Measurements from ENCODE around the gene TANGO6.
A peak's percentile ranks its signal among the peaks of the same experiment; 100 is the strongest.
"Not testable (repeated sequence)": the region's sequence is repeated elsewhere in the genome, so short reads cannot be mapped to it uniquely, and the experiment has no call there.

Gene TANGO6

DNA sequence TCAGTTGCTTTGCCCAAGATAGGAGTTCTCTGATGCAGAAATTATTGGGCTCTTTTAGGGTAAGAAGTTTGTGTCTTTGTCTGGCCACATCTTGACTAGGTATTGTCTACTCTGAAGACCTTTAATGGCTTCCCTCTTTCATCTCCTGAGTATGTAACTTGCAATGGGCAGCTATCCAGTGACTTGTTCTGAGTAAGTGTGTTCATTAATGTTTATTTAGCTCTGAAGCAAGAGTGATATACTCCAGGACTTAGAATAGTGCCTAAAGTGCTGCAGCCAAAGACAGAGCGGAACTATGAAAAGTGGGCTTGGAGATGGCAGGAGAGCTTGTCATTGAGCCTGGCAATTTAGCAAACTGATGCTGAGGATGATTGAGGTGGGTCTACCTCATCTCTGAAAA, 8.8 kb upstream of the TANGO6 start:
- H3K27ac Mint-ChIP-seq, result peak overlapping the region in 1 of 3 experiments; percentile 26

DNA sequence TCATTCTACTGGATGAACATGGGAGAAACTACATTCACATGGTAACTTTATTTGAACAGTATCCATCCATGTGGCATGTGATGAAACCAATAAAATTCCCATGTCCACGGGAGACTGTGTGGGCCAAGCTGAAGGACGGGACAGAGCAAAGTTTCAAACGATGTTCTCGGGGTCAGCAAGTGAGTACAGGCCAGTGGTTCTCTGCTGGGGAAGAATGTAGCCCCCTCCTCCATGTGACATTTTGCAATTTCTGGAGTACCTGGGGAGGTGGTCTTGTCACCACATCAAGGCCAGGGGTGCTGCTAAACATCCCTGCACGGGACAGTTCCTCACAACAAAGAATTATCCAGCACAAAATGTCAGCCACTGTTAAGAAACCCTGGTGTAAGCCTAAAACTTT, 7.4 kb upstream of the TANGO6 start:
- Mint-ChIP-seq H3K9me3 (no peaks in the 10 kb centered on the region), H3K36me3 (ENCODE audit: low read depth) (peaks cover 3% of the 10 kb centered on the region), H3K4me3 (no peak overlapping the region), H3K27ac (no peak overlapping the region), H3K27me3 (ENCODE audit: low read depth) (peaks cover 13% of the 10 kb centered on the region), H3K4me1 (peaks cover 9% of the 10 kb centered on the region)
- TF ChIP-seq, protein P1, sequence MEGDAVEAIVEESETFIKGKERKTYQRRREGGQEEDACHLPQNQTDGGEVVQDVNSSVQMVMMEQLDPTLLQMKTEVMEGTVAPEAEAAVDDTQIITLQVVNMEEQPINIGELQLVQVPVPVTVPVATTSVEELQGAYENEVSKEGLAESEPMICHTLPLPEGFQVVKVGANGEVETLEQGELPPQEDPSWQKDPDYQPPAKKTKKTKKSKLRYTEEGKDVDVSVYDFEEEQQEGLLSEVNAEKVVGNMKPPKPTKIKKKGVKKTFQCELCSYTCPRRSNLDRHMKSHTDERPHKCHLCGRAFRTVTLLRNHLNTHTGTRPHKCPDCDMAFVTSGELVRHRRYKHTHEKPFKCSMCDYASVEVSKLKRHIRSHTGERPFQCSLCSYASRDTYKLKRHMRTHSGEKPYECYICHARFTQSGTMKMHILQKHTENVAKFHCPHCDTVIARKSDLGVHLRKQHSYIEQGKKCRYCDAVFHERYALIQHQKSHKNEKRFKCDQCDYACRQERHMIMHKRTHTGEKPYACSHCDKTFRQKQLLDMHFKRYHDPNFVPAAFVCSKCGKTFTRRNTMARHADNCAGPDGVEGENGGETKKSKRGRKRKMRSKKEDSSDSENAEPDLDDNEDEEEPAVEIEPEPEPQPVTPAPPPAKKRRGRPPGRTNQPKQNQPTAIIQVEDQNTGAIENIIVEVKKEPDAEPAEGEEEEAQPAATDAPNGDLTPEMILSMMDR (IDR thresholded peaks at IDR 0.05; ENCODE audit: unreplicated experiment in 3 of 3), result no peak

More for the DNA sequence above, 8.8 kb upstream of the TANGO6 start:
- Mint-ChIP-seq H3K36me3 (ENCODE audit: low read depth) (peaks cover 10% of the 10 kb centered on the region), H3K27me3 (ENCODE audit: low read depth) (peaks cover 7% of the 10 kb centered on the region), H3K4me3 (no peak overlapping the region), H3K9me3 (no peaks in the 10 kb centered on the region), H3K4me1 (peaks cover 1% of the 10 kb centered on the region)
- TF ChIP-seq, protein P1 (IDR thresholded peaks at IDR 0.05; ENCODE audit: unreplicated experiment in 3 of 3), result no peak

DNA sequence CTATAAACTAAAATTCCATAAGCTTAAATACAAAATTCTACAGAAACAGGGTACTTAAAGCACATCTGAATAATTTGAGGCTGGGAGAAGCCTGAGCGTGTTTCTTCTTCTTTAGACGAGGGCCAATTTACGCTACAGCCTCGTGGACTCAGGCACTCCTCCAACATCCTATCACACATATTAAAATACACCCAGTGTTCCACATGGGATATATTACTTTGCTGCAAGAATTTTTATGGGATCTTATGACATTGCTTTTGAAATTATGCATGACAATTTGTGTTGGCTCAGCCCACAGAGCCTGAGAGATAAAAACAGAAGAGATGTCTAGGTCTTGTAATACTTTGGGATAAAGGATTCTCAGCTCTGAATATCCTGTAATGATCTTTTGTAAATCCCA, 3.5 kb upstream of the TANGO6 start:
- H3K36me3 Mint-ChIP-seq (ENCODE audit: low read depth), result no peaks in the 10 kb centered on the region
- TF ChIP-seq, protein P1 (IDR thresholded peaks at IDR 0.05; ENCODE audit: unreplicated experiment in 3 of 3), result no peak
- no peaks in the 10 kb centered on the region for H3K9me3 Mint-ChIP-seq
- peaks cover 21% of the 10 kb centered on the region for H3K4me1 Mint-ChIP-seq
- peaks cover 7% of the 10 kb centered on the region for H3K27me3 Mint-ChIP-seq (ENCODE audit: low read depth)
- peak overlapping the region; percentile 72 to 99 (median 97) for H3K27ac Mint-ChIP-seq
- H3K4me3 Mint-ChIP-seq, result peak overlapping the region in 2 of 3 experiments; percentile 53 to 55

DNA sequence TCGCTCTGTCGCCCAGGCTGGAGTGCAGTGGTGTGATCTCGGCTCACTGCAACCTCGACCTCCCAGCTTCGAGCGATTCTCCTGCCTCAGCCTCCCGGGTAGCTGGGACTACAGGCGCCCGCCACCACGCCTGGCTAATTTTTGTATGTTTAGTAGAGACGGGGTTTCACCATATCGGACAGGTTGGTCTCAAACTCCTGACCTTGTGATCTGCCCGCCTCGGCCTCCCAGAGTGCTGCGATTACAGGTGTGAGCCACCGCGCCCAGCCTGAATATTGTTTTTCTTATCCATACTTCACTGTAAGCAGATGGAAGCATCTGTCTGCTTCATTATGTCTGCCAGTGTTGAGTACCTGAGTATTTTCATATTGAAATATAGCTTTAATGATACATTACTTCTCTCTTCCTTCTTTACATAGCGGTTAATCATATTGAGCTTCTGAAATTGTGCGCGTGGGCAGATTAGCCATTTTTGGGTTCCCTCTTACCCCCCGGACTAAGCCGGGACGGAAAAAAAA, 308 bp upstream of the TANGO6 start:
- not testable (repeated sequence) for H3K9me3 Mint-ChIP-seq; H3K36me3 Mint-ChIP-seq (ENCODE audit: low read depth); H3K27me3 Mint-ChIP-seq (ENCODE audit: low read depth)
- Mint-ChIP-seq H3K27ac (peak overlapping the region; percentile 61 to 88 (median 80)), H3K4me3 (peak overlapping the region; percentile 82 to 90 (median 90)), H3K4me1 (peaks cover 21% of the 10 kb centered on the region)

DNA sequence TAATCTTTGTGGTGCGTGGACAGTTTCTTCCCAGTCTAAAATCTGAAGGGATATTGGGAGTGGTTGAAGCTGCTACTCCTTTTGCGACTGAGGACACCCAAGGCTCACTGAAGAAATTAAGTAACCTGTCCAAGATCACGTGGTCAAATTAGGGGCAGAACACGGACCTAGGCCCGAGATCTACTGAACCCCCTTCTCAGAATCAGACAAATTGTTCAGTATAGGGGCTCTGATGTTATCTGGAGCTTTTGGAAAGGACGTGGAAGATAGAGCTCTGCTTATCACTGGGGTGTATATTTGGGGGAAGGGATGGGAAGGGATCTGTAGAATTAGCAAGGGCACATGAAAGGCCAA, 857 bp downstream of the TANGO6 start:
- peaks cover 21% of the 10 kb centered on the region for H3K4me1 Mint-ChIP-seq
- peak overlapping the region; percentile 82 to 90 (median 90) for H3K4me3 Mint-ChIP-seq
- peaks cover 7% of the 10 kb centered on the region for H3K27me3 Mint-ChIP-seq (ENCODE audit: low read depth)
- TF ChIP-seq, protein P1 (IDR thresholded peaks at IDR 0.05; ENCODE audit: unreplicated experiment in 3 of 3), result no peak
- no peaks in the 10 kb centered on the region for H3K36me3 Mint-ChIP-seq (ENCODE audit: low read depth)
- peak overlapping the region; percentile 61 to 89 (median 80) for H3K27ac Mint-ChIP-seq
- H3K9me3 Mint-ChIP-seq, result no peaks in the 10 kb centered on the region

DNA sequence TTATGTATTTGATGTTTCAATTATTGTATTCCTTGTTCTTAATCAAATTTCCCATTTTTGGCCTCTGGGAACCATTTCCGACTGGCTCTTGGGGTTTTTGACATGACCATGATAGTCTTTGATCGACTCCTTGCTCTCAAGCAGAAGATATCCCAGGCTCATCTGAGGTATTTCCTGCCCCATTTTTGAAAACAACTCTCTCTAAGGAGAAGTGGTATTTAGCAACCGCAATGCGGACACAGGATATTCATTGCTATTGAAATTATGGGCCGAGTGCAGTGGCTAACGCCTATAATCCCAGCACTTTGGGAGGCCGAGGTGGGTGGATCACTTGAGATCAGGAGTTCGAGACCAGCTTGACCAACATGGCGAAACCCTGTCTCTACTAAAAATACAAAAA, 5.5 kb downstream of the TANGO6 start:
- Mint-ChIP-seq H3K27me3 (ENCODE audit: low read depth) (no peaks in the 10 kb centered on the region), H3K4me1 (peaks cover 11% of the 10 kb centered on the region), H3K9me3 (no peaks in the 10 kb centered on the region), H3K27ac (no peak overlapping the region), H3K4me3 (no peak overlapping the region), H3K36me3 (ENCODE audit: low read depth) (no peaks in the 10 kb centered on the region)
- TF ChIP-seq, protein P1 (IDR thresholded peaks at IDR 0.05; ENCODE audit: unreplicated experiment in 3 of 3), result no peak
